Cardiac muscle cell (in vitro differentiated cells and primary cell): ENCODE results near the gene C3orf20. TPM values are rescaled to one million over a fixed set of nuclear protein-coding genes. Genes with fewer than 3 reads are reported as not detected.

Source experiments
- DNase-seq, 2 donors: peaks; one replicate each; pipeline versions ENCODE4 v3.0.0 to v3.0.0-alpha.2; 2010 to 2017; ENCODE audit warnings: low read depth in 1 of 2, low spot score in 1 of 2
- H3K27ac ChIP-seq: fragments of 200-600 bp; sonication (generic); 2 replicates; pipeline ENCODE4 v1.5.1; 2016
- H3K27me3 ChIP-seq: fragments of 200-600 bp; sonication (generic); 2 replicates; pipeline ENCODE4 v1.6.0; 2016; ENCODE audit warnings: control low read depth
- H3K36me3 ChIP-seq: fragments of 200-600 bp; sonication (generic); 2 replicates; pipeline ENCODE4 v1.5.1; 2016; ENCODE audit warnings: control low read depth
- H3K4me1 ChIP-seq: fragments of 200-600 bp; sonication (generic); 2 replicates; pipeline ENCODE4 v1.8.1; 2017; ENCODE audit warnings: low read depth, mild to moderate bottlenecking, mixed run types
- H3K4me3 ChIP-seq: fragments of 200-600 bp; sonication (generic); 2 replicates; pipeline ENCODE4 v1.5.1; 2016; ENCODE audit warnings: mild to moderate bottlenecking
- H3K9me3 ChIP-seq: fragments of 200-600 bp; sonication (generic); 2 replicates; pipeline ENCODE4 v1.5.1; 2017; ENCODE audit warnings: low read depth, mild to moderate bottlenecking, control low read depth
- CTCF ChIP-seq: IDR thresholded peaks from 2 replicates; pipeline ENCODE4 v1.5.1; 2012; ENCODE audit warnings: low read depth, mild to moderate bottlenecking, low read length
- polyA plus RNA-seq: library from polyadenylated mRNA; unstranded; fragments of >200 nt; fragmentation: Nextera tagmentation; extraction: Ambion mirVana; gene quantifications from 2 replicates; pipeline ENCODE4 v1.2.1, GENCODE V29; 2016
- total RNA-seq: library from RNA; depleted of rRNA; stranded (reverse); fragments of >200 nt; gene quantifications from 2 replicates; pipeline ENCODE4 v1.2.3, GENCODE V29; 2016

The C3orf20 gene
- total and polyA plus RNA-seq, 2 experiments from 2014 or later: 0.21 TPM; not detected in 1

- Histone ChIP-seq H3K27me3 (no peaks in the 10 kb centered on the region), H3K36me3 (no peaks in the 10 kb centered on the region), H3K9me3 (no peaks in the 10 kb centered on the region), H3K4me1 (no peaks in the 10 kb centered on the region), H3K27ac (no peak overlapping the region), H3K4me3 (no peak overlapping the region)
- DNase-seq: no peak
- TF ChIP-seq CTCF: no peak
Measured at GRCh38 chr3:14771593-14772497, 96.9 kb downstream of the C3orf20 start.

GRCh38 chr3:14772533-14773138 is 97.7 kb downstream of the C3orf20 start:
- Histone ChIP-seq H3K9me3 (no peaks in the 10 kb centered on the region), H3K27me3 (no peaks in the 10 kb centered on the region), H3K27ac (no peak overlapping the region), H3K4me1 (no peaks in the 10 kb centered on the region), H3K4me3 (no peak overlapping the region), H3K36me3 (no peaks in the 10 kb centered on the region)
- TF ChIP-seq CTCF: no peak
- DNase-seq: no peak

- Histone ChIP-seq H3K27me3 (no peaks in the 10 kb centered on the region), H3K9me3 (no peaks in the 10 kb centered on the region), H3K4me3 (no peak overlapping the region), H3K4me1 (no peaks in the 10 kb centered on the region), H3K27ac (no peak overlapping the region), H3K36me3 (no peaks in the 10 kb centered on the region)
- no peak for DNase-seq
- no peak for TF ChIP-seq CTCF
Measured at GRCh38 chr3:14773281-14773680, 98.3 kb downstream of the C3orf20 start.

GRCh38 chr3:14773691-14774128 is 98.8 kb downstream of the C3orf20 start:
- no peaks in the 10 kb centered on the region for H3K36me3 ChIP-seq
- no peaks in the 10 kb centered on the region for H3K4me1 ChIP-seq
- DNase-seq: no peak
- no peak for TF ChIP-seq CTCF
- H3K27me3 ChIP-seq: no peaks in the 10 kb centered on the region
- H3K9me3 ChIP-seq: no peaks in the 10 kb centered on the region
- H3K4me3 ChIP-seq: no peak overlapping the region
- H3K27ac ChIP-seq: no peak overlapping the region

- Histone ChIP-seq H3K36me3 (no peaks in the 10 kb centered on the region), H3K4me3 (no peak overlapping the region), H3K27me3 (no peaks in the 10 kb centered on the region), H3K9me3 (no peaks in the 10 kb centered on the region), H3K4me1 (no peaks in the 10 kb centered on the region), H3K27ac (no peak overlapping the region)
- no peak for TF ChIP-seq CTCF
- DNase-seq: no peak
Measured at GRCh38 chr3:14774431-14774830, 99.5 kb downstream of the C3orf20 start.
